ENCODE results near the gene TRPM5. TPM values are rescaled to one million over a fixed set of nuclear protein-coding genes. Genes with fewer than 3 reads are reported as not detected.

TRPM5 gene
- polyA plus RNA-seq, 1 donor (not counting 4 experiments of a cell fraction or from before 2014, with no cell fraction given), result not detected

GRCh38 chr11:2473361-2474058, 29.2 kb upstream of the TRPM5 start:
- Histone ChIP-seq H3K9me1 (ENCODE audit: control insufficient read depth, extremely low read depth, insufficient read depth, low read length) (no peaks in the 10 kb centered on the region), H3K27ac (ENCODE audit: control insufficient read depth, insufficient read depth, low read length) (no peak overlapping the region), H3K36me3 (ENCODE audit: control insufficient read depth in 2 of 2, extremely low read depth in 1 of 2, insufficient read depth in 2 of 2, low read length in 2 of 2) (no peaks in the 10 kb centered on the region), H3K4me1 (ENCODE audit: control insufficient read depth, extremely low read depth, insufficient read depth, low read length) (no peaks in the 10 kb centered on the region), H3K4me3 (ENCODE audit: control insufficient read depth in 2 of 3, extremely low read depth in 1 of 3, insufficient read depth in 2 of 3, low read depth in 1 of 3, low read length in 3 of 3) (no peak overlapping the region), H3K9ac (ENCODE audit: control insufficient read depth, extremely low read depth, insufficient read depth, low read length) (no peak overlapping the region), H4K20me1 (ENCODE audit: control insufficient read depth, extremely low read depth, insufficient read depth, low read length) (no peaks in the 10 kb centered on the region), H3K79me2 (ENCODE audit: control insufficient read depth, insufficient read depth, low read length) (no peaks in the 10 kb centered on the region), H3K27me3 (ENCODE audit: control insufficient read depth, extremely low read depth, insufficient read depth, low read length) (no peaks in the 10 kb centered on the region), H2AFZ (ENCODE audit: control insufficient read depth, low read length) (no peak overlapping the region), H3K9me3 (ENCODE audit: control insufficient read depth, low read depth, low read length) (no peaks in the 10 kb centered on the region), H3K4me2 (ENCODE audit: control insufficient read depth, extremely low read depth, insufficient read depth, low read depth, low read length) (no peak overlapping the region)
- DNase-seq (ENCODE audit: low read depth, low spot score) (no peak), FAIRE-seq (no peak)
- dilution Hi-C loops (cut with MboI; ENCODE audit: extremely low pct_ligation_motif_present, low sequenced_read_pairs), result no loop called here
- TF ChIP-seq CTCF (optimal IDR thresholded peaks at IDR 0.05 in 1 of 3, IDR thresholded peaks at IDR 0.05 in 1 of 3, conservative IDR thresholded peaks at IDR 0.05 in 1 of 3; ENCODE audit: extremely low read depth in 1 of 3, insufficient read depth in 2 of 3, low read length in 3 of 3), result no peak
- no peak for TF ChIP-seq EZH2 (IDR thresholded peaks at IDR 0.05; ENCODE audit: low read length)

GRCh38 chr11:2472428-2473186, 28.3 kb upstream of the TRPM5 start:
- FAIRE-seq, result no peak
- Histone ChIP-seq H3K79me2 (ENCODE audit: control insufficient read depth, insufficient read depth, low read length) (no peaks in the 10 kb centered on the region), H3K36me3 (ENCODE audit: control insufficient read depth in 2 of 2, extremely low read depth in 1 of 2, insufficient read depth in 2 of 2, low read length in 2 of 2) (no peaks in the 10 kb centered on the region), H3K4me1 (ENCODE audit: control insufficient read depth, extremely low read depth, insufficient read depth, low read length) (no peaks in the 10 kb centered on the region), H3K27ac (ENCODE audit: control insufficient read depth, insufficient read depth, low read length) (no peak overlapping the region), H3K9ac (ENCODE audit: control insufficient read depth, extremely low read depth, insufficient read depth, low read length) (no peak overlapping the region), H3K4me3 (ENCODE audit: control insufficient read depth in 2 of 3, extremely low read depth in 1 of 3, insufficient read depth in 2 of 3, low read depth in 1 of 3, low read length in 3 of 3) (no peak overlapping the region), H3K27me3 (ENCODE audit: control insufficient read depth, extremely low read depth, insufficient read depth, low read length) (no peaks in the 10 kb centered on the region), H3K4me2 (ENCODE audit: control insufficient read depth, extremely low read depth, insufficient read depth, low read depth, low read length) (no peak overlapping the region), H2AFZ (ENCODE audit: control insufficient read depth, low read length) (no peak overlapping the region), H4K20me1 (ENCODE audit: control insufficient read depth, extremely low read depth, insufficient read depth, low read length) (no peaks in the 10 kb centered on the region), H3K9me3 (ENCODE audit: control insufficient read depth, low read depth, low read length) (no peaks in the 10 kb centered on the region), H3K9me1 (ENCODE audit: control insufficient read depth, extremely low read depth, insufficient read depth, low read length) (no peaks in the 10 kb centered on the region)
- dilution Hi-C loops (cut with MboI; ENCODE audit: extremely low pct_ligation_motif_present, low sequenced_read_pairs), result no loop called here
- TF ChIP-seq EZH2 (IDR thresholded peaks at IDR 0.05; ENCODE audit: low read length) (no peak), CTCF (optimal IDR thresholded peaks at IDR 0.05 in 1 of 3, IDR thresholded peaks at IDR 0.05 in 1 of 3, conservative IDR thresholded peaks at IDR 0.05 in 1 of 3; ENCODE audit: extremely low read depth in 1 of 3, insufficient read depth in 2 of 3, low read length in 3 of 3) (no peak)
- no peak for DNase-seq (ENCODE audit: low read depth, low spot score)
